Measurements from ENCODE around the gene EML2.

DNA sequence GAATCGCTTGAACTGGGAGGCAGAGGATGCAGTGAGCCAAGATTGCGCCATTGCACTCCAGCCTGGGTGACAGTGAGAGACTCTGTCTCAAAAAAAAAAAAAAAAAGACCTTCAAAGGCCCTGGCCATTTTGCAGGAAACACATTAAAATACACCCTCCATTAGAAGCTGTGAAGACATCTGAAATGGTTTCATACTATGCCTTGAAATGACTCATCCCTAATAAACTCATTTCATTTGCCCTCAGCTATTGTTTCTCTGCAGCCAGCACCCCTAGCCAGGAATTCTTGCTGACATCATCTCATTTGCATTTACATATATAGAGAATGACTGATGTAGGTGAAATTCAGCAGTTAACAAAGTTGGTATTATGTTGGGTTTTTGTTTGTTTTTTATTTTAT is 8.7 kb downstream of the EML2 start:
- TF ChIP-seq, protein P1, sequence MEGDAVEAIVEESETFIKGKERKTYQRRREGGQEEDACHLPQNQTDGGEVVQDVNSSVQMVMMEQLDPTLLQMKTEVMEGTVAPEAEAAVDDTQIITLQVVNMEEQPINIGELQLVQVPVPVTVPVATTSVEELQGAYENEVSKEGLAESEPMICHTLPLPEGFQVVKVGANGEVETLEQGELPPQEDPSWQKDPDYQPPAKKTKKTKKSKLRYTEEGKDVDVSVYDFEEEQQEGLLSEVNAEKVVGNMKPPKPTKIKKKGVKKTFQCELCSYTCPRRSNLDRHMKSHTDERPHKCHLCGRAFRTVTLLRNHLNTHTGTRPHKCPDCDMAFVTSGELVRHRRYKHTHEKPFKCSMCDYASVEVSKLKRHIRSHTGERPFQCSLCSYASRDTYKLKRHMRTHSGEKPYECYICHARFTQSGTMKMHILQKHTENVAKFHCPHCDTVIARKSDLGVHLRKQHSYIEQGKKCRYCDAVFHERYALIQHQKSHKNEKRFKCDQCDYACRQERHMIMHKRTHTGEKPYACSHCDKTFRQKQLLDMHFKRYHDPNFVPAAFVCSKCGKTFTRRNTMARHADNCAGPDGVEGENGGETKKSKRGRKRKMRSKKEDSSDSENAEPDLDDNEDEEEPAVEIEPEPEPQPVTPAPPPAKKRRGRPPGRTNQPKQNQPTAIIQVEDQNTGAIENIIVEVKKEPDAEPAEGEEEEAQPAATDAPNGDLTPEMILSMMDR (IDR thresholded peaks at IDR 0.05; ENCODE audit: insufficient read depth, low read depth, low read length), result no peak
- TF ChIP-seq EZH2 (IDR thresholded peaks at IDR 0.05; ENCODE audit: insufficient read depth, low read length), result no peak
